GM10266 (cell line): Measurements from ENCODE around the gene KCNQ2.

Experiments used
- DNase-seq: peaks from one replicate; pipeline ENCODE4 v3.0.0; 2012; ENCODE audit errors: extremely low spot score
- CTCF ChIP-seq: IDR thresholded peaks from 2 replicates; pipeline ENCODE4 v1.5.1; 2012; ENCODE audit warnings: mild to moderate bottlenecking, low read depth; ENCODE audit not compliant: control insufficient read depth, insufficient read depth; ENCODE audit errors: missing control alignments

Gene KCNQ2

GRCh38 chr20:63418617-63419016 is 53.8 kb downstream of the KCNQ2 start:
- DNase-seq, result no peak
- no peak for TF ChIP-seq CTCF

GRCh38 chr20:63417738-63418120 is 54.7 kb downstream of the KCNQ2 start:
- TF ChIP-seq CTCF, result no peak
- DNase-seq, result no peak

- no peak for TF ChIP-seq CTCF
Observed at GRCh38 chr20:63417097-63417737, 55.2 kb downstream of the KCNQ2 start.

GRCh38 chr20:63416631-63417030 is 55.8 kb downstream of the KCNQ2 start:
- no peak for TF ChIP-seq CTCF
- no peak for DNase-seq

More at GRCh38 chr20:63417097-63417737, 55.2 kb downstream of the KCNQ2 start:
- no peak for DNase-seq

GRCh38 chr20:63415647-63416391 is 56.6 kb downstream of the KCNQ2 start:
- no peak for TF ChIP-seq CTCF
- no peak for DNase-seq

- no peak for TF ChIP-seq CTCF
- DNase-seq, result no peak
Observed at GRCh38 chr20:63414720-63415430, 57.6 kb downstream of the KCNQ2 start.
